ENCODE measurements around the gene EDN2. TPM values are rescaled to one million over a fixed set of nuclear protein-coding genes. Genes with fewer than 3 reads are reported as not detected.

The EDN2 gene
- total RNA-seq, 8 experiments from 2014 or later: 0.23 to 0.81 (median 0.53) TPM; not detected in 2

GRCh38 chr1:41514381-41514780 is 29.9 kb upstream of the EDN2 start:
- in situ Hi-C loops (cut with MboI; ENCODE audit: low pct_unique_long_range_greater_than_20kb in 2 of 9, low sequenced_read_pairs in 9 of 9, unreplicated experiment in 9 of 9): no loop called here
- peak in 1 of 8 experiments; percentile 4 for ATAC-seq (replicated peaks in 6 of 8)
- 40 to 100% (median 91%) methylated on average over 1 to 8 of the region's 8 CpGs; no CpG with 5 or more reads in 4 of the 10 experiments for WGBS, 10 experiments
- Histone ChIP-seq H3K4me3 (no peak overlapping the region), H3K27ac (no peak overlapping the region), H3K4me1 (replicated peaks in 1 of 2) (peaks cover 9 to 12% of the 10 kb centered on the region in 2 donors)

DNA sequence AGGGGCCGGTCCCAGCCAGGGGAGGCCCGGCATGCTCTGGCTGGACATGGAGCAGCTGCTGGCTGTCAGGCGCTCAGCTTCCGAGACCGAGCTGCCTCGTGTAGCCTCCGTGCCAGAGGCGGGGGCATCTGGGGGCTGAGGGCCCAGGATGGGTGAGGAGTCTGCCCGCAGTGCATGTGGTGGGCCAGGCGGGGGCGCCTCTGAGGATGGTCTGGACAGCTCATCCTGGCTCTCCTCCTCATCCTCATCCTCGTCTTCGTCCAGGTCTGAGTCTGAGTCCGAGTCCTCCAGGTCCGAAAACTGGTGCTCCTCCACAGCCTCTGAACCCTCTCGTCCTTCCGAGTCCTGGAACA is 28.9 kb upstream of the EDN2 start:
- no peak overlapping the region for H3K4me3 ChIP-seq
- no peak for ATAC-seq (replicated peaks in 6 of 8)
- in situ Hi-C loops (cut with MboI; ENCODE audit: low pct_unique_long_range_greater_than_20kb in 2 of 9, low sequenced_read_pairs in 9 of 9, unreplicated experiment in 9 of 9): no loop called here
- WGBS, 10 experiments: 40 to 100% (median 90%) methylated on average over 1 to 15 of the region's 17 CpGs; no CpG with 5 or more reads in 5 of the 10 experiments
- no peak overlapping the region for H3K27ac ChIP-seq
- H3K4me1 ChIP-seq (replicated peaks in 1 of 2): peaks cover 9 to 12% of the 10 kb centered on the region in 2 donors

GRCh38 chr1:41512701-41513382 is 28.4 kb upstream of the EDN2 start:
- 90 to 100% (median 99%) methylated on average over 2 to 10 of the region's 27 CpGs; no CpG with 5 or more reads in 6 of the 10 experiments for WGBS, 10 experiments
- no peak for ATAC-seq (replicated peaks in 6 of 8)
- no peak overlapping the region for H3K27ac ChIP-seq
- H3K4me3 ChIP-seq: no peak overlapping the region
- H3K4me1 ChIP-seq (replicated peaks in 1 of 2): peaks cover 9 to 12% of the 10 kb centered on the region in 2 donors
- in situ Hi-C loops (cut with MboI; ENCODE audit: low pct_unique_long_range_greater_than_20kb in 2 of 9, low sequenced_read_pairs in 9 of 9, unreplicated experiment in 9 of 9): no loop called here

- no peak overlapping the region for H3K27ac ChIP-seq
- 60 to 100% (median 90%) methylated on average over 1 to 6 of the region's 7 CpGs; no CpG with 5 or more reads in 4 of the 10 experiments for WGBS, 10 experiments
- H3K4me1 ChIP-seq (replicated peaks in 1 of 2): peaks cover 5 to 9% of the 10 kb centered on the region in 2 donors
- in situ Hi-C loops (cut with MboI; ENCODE audit: low pct_unique_long_range_greater_than_20kb in 2 of 9, low sequenced_read_pairs in 9 of 9, unreplicated experiment in 9 of 9): no loop called here
- no peak for ATAC-seq (replicated peaks in 6 of 8)
- H3K4me3 ChIP-seq: no peak overlapping the region
These were observed 26.7 kb upstream of the EDN2 start for GRCh38 chr1:41511239-41511540.

GRCh38 chr1:41510531-41511238 is 26.2 kb upstream of the EDN2 start:
- 94 to 100% (median 98%) methylated on average over 1 to 10 of the region's 41 CpGs; no CpG with 5 or more reads in 6 of the 10 experiments for WGBS, 10 experiments
- peak in 3 of 8 experiments; percentile 10 to 16 (median 13) for ATAC-seq (replicated peaks in 6 of 8)
- no peak overlapping the region for H3K27ac ChIP-seq
- H3K4me3 ChIP-seq: no peak overlapping the region
- peaks cover 2 to 6% of the 10 kb centered on the region in 2 donors for H3K4me1 ChIP-seq (replicated peaks in 1 of 2)
- in situ Hi-C loops (cut with MboI; ENCODE audit: low pct_unique_long_range_greater_than_20kb in 2 of 9, low sequenced_read_pairs in 9 of 9, unreplicated experiment in 9 of 9): no loop called here

DNA sequence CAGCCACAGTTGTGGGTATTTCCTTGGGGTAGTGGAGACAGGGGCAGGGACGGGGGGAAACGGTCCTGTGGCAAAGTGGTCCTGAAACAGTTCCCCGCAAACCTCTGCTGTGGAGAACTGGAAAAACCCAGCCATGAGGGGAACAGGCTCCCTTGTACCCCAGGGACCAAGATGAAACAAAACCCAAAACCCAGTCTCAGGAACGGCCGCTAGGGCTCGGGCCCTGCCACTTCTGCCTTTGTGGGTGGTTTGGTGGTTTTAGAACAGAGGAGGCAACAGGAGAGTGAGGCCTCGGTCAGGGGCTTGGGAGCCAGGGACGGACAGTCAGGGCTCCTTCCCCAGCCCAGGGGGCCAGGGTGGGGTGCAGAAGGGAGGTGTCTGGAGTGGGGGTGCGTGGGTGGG is 24.8 kb upstream of the EDN2 start:
- ATAC-seq (replicated peaks in 6 of 8): no peak
- Histone ChIP-seq H3K4me1 (replicated peaks in 1 of 2) (peaks cover 0 to 3% of the 10 kb centered on the region in 2 donors), H3K27ac (no peak overlapping the region), H3K4me3 (no peak overlapping the region)
- in situ Hi-C loops (cut with MboI; ENCODE audit: low pct_unique_long_range_greater_than_20kb in 2 of 9, low sequenced_read_pairs in 9 of 9, unreplicated experiment in 9 of 9): no loop called here
- 84 to 100% methylated on average over 1 to 4 of the region's 9 CpGs; no CpG with 5 or more reads in 8 of the 10 experiments for WGBS, 10 experiments

DNA sequence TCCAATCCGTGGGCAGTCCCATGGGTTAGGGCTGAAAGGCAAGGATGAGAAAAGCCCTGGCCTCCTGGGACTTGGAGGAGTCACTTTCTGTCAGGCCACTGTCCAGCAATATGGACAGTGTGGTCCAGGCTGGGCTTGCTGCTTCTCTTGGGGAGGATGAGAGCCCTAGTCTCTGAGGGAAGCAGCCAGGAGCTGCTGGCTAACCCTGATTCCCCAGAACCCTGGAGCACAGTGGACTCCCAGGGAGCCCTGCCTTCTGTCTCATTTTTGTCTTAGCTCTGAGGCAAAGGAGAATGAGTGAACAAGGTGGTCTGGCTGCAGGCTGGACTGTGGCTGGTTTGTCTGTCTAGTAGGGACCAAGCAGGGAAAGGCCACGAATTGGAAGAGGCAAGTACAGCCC is 23.8 kb upstream of the EDN2 start:
- in situ Hi-C loops (cut with MboI; ENCODE audit: low pct_unique_long_range_greater_than_20kb in 2 of 9, low sequenced_read_pairs in 9 of 9, unreplicated experiment in 9 of 9): no loop called here
- 47 to 83% (median 50%) methylated on average over 1 to 2 of the region's 2 CpGs; no CpG with 5 or more reads in 5 of the 10 experiments for WGBS, 10 experiments
- Histone ChIP-seq H3K4me1 (replicated peaks in 1 of 2) (peaks cover 4 to 12% of the 10 kb centered on the region in 2 donors), H3K4me3 (no peak overlapping the region), H3K27ac (no peak overlapping the region)
- no peak for ATAC-seq (replicated peaks in 6 of 8)

DNA sequence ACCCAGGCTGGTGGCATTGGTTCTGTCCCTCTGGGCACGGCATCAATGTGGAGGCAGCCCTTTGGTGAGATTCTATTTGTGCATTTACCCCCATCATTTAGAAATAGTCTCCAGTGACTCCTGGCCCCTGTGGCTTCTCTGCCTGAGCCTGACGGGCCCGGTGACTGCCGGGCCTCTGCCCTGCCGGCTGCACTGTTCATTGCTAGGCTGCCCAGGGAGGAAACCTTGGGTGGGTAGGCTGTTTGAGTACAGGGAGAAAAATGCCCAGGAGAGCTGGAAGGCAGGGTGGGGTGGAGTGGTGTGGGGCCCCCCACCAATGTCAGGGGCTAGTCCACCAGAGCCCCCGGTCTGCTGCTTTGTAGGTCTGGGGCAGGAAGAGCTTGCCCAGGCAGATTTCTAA is 23.4 kb upstream of the EDN2 start:
- Histone ChIP-seq H3K4me1 (replicated peaks in 1 of 2) (peaks cover 9 to 14% of the 10 kb centered on the region in 2 donors), H3K4me3 (no peak overlapping the region), H3K27ac (no peak overlapping the region)
- in situ Hi-C loops (cut with MboI; ENCODE audit: low pct_unique_long_range_greater_than_20kb in 2 of 9, low sequenced_read_pairs in 9 of 9, unreplicated experiment in 9 of 9): no loop called here
- ATAC-seq (replicated peaks in 6 of 8): no peak
- 17 to 100% (median 88%) methylated on average over 1 to 5 of the region's 6 CpGs; no CpG with 5 or more reads in 3 of the 10 experiments for WGBS, 10 experiments

GRCh38 chr1:41507110-41507720 is 22.7 kb upstream of the EDN2 start:
- ATAC-seq (replicated peaks in 6 of 8): no peak
- Histone ChIP-seq H3K4me1 (replicated peaks in 1 of 2) (peaks cover 14 to 17% of the 10 kb centered on the region in 2 donors), H3K27ac (no peak overlapping the region), H3K4me3 (no peak overlapping the region)
- in situ Hi-C loops (cut with MboI; ENCODE audit: low pct_unique_long_range_greater_than_20kb in 2 of 9, low sequenced_read_pairs in 9 of 9, unreplicated experiment in 9 of 9): no loop called here
- 37 to 100% (median 75%) methylated on average over 1 to 8 of the region's 13 CpGs; no CpG with 5 or more reads in 3 of the 10 experiments for WGBS, 10 experiments

GRCh38 chr1:41504114-41505035 is 19.9 kb upstream of the EDN2 start:
- Histone ChIP-seq H3K4me3 (no peak overlapping the region), H3K4me1 (replicated peaks in 1 of 2) (peaks cover 14 to 17% of the 10 kb centered on the region in 2 donors), H3K27ac (no peak overlapping the region)
- WGBS, 10 experiments: 0 to 100% (median 92%) methylated on average over 1 to 15 of the region's 15 CpGs; no CpG with 5 or more reads in 2 of the 10 experiments
- ATAC-seq (replicated peaks in 6 of 8): peak in 6 of 8 experiments; percentile 17 to 61 (median 38)
- in situ Hi-C loops (cut with MboI; ENCODE audit: low pct_unique_long_range_greater_than_20kb in 2 of 9, low sequenced_read_pairs in 9 of 9, unreplicated experiment in 9 of 9): no loop called here

DNA sequence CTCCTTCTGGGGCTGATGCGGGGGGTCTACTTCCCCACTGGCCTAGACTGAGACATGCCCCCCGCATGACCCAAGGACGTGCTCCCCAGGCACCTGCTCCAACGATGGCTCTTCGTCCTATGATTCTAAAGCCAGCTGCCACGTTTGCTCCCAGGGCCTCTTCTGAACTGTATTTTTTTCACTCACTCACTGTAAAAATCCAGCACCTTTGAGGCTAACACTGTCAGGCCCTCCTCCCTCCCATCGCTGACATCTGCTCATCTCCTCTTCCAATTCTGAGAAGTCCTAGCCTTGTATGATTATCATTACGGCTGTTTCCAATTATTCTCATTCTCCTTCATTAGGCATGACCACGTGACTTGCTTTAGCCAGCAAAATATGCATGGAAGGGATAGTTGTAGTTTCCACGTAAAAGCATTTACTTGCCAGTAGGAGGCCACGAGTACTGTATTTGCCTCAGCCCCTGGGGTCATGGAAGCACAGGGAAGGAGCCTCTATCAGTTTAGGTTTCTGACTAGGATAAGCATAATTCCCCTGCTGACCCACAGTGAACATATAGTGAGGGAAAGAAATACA is 19.1 kb upstream of the EDN2 start:
- 20 to 100% (median 73%) methylated on average over 1 to 11 of the region's 11 CpGs; no CpG with 5 or more reads in 1 of the 10 experiments for whole genome bisulfite sequencing, 10 experiments
- H3K4me1 ChIP-seq (replicated peaks in 1 of 2): peaks cover 14 to 17% of the 10 kb centered on the region in 2 donors
- no peak overlapping the region for H3K27ac ChIP-seq
- no peak overlapping the region for H3K4me3 ChIP-seq
- in situ Hi-C loops (cut with MboI; ENCODE audit: low pct_unique_long_range_greater_than_20kb in 2 of 9, low sequenced_read_pairs in 9 of 9, unreplicated experiment in 9 of 9): no loop called here
- ATAC-seq (replicated peaks in 6 of 8): peak; percentile 3 to 87 (median 62)

DNA sequence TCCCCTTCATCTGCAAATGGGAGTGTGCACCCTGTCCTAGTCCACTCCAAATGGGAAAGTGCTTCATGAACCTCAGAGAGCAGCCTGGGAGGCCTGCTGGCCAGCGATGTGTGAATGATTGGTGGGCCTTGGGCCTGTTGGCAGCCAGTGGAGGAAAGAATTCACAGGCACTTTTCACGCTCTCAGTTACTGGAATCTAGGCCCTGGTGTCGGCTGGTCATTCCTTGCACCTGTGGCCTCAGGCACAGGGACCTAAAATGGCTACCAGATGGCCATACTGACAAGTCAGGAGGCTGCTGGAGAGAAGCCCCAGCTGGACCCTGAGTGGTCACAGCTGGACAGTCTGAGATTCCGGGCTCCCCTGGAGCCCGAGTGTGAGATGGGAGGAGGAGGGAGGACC is 18.4 kb upstream of the EDN2 start:
- H3K4me1 ChIP-seq (replicated peaks in 1 of 2): peaks cover 18 to 22% of the 10 kb centered on the region in 2 donors
- 66 to 100% (median 80%) methylated on average over 1 to 5 of the region's 5 CpGs; no CpG with 5 or more reads in 4 of the 10 experiments for WGBS, 10 experiments
- in situ Hi-C loops (cut with MboI; ENCODE audit: low pct_unique_long_range_greater_than_20kb in 2 of 9, low sequenced_read_pairs in 9 of 9, unreplicated experiment in 9 of 9): no loop called here
- peak in 4 of 8 experiments; percentile 12 to 48 (median 32) for ATAC-seq (replicated peaks in 6 of 8)
- no peak overlapping the region for H3K4me3 ChIP-seq
- H3K27ac ChIP-seq: no peak overlapping the region
